ENCODE data around the gene PPP1R26.

The PPP1R26 gene

GRCh38 chr9:135490980-135491464 is 11.4 kb downstream of the PPP1R26 start:
- no peak for TF ChIP-seq CTCF (IDR thresholded peaks at IDR 0.05)
- H3K4me1 ChIP-seq (ENCODE audit: control insufficient read depth in 1 of 2, insufficient read depth in 1 of 2, low read depth in 1 of 2, low read length in 1 of 2), result no peaks in the 10 kb centered on the region
- H3K4me3 ChIP-seq (ENCODE audit: low read depth in 1 of 2, low read length in 1 of 2), result no peak overlapping the region
- H3K36me3 ChIP-seq, result no peaks in the 10 kb centered on the region
- no peaks in the 10 kb centered on the region for H3K27me3 ChIP-seq
- H3K9me3 ChIP-seq, result no peaks in the 10 kb centered on the region
- H3K27ac ChIP-seq, result no peak overlapping the region

GRCh38 chr9:135491764-135492163 is 12.2 kb downstream of the PPP1R26 start:
- no peak for TF ChIP-seq CTCF (IDR thresholded peaks at IDR 0.05)
- H3K4me1 ChIP-seq (ENCODE audit: control insufficient read depth in 1 of 2, insufficient read depth in 1 of 2, low read depth in 1 of 2, low read length in 1 of 2), result no peaks in the 10 kb centered on the region
- H3K9me3 ChIP-seq, result no peaks in the 10 kb centered on the region
- no peak overlapping the region for H3K27ac ChIP-seq
- no peak overlapping the region for H3K4me3 ChIP-seq (ENCODE audit: low read depth in 1 of 2, low read length in 1 of 2)
- H3K27me3 ChIP-seq, result no peaks in the 10 kb centered on the region
- no peaks in the 10 kb centered on the region for H3K36me3 ChIP-seq

GRCh38 chr9:135492886-135493669 is 13.5 kb downstream of the PPP1R26 start:
- H3K9me3 ChIP-seq, result no peaks in the 10 kb centered on the region
- no peak for TF ChIP-seq CTCF (IDR thresholded peaks at IDR 0.05)
- no peaks in the 10 kb centered on the region for H3K36me3 ChIP-seq
- no peaks in the 10 kb centered on the region for H3K4me1 ChIP-seq (ENCODE audit: control insufficient read depth in 1 of 2, insufficient read depth in 1 of 2, low read depth in 1 of 2, low read length in 1 of 2)
- H3K4me3 ChIP-seq (ENCODE audit: low read depth in 1 of 2, low read length in 1 of 2), result no peak overlapping the region
- no peak overlapping the region for H3K27ac ChIP-seq
- no peaks in the 10 kb centered on the region for H3K27me3 ChIP-seq

GRCh38 chr9:135494791-135495559 is 15.4 kb downstream of the PPP1R26 start:
- no peak overlapping the region for H3K4me3 ChIP-seq (ENCODE audit: low read depth in 1 of 2, low read length in 1 of 2)
- peaks cover 8% of the 10 kb centered on the region in 2 experiments for H3K4me1 ChIP-seq (ENCODE audit: control insufficient read depth in 1 of 2, insufficient read depth in 1 of 2, low read depth in 1 of 2, low read length in 1 of 2)
- H3K27me3 ChIP-seq, result peaks cover 15% of the 10 kb centered on the region
- no peaks in the 10 kb centered on the region for H3K9me3 ChIP-seq
- TF ChIP-seq CTCF (IDR thresholded peaks at IDR 0.05), result no peak
- no peak overlapping the region for H3K27ac ChIP-seq
- no peaks in the 10 kb centered on the region for H3K36me3 ChIP-seq

GRCh38 chr9:135498381-135499126 is 19.0 kb downstream of the PPP1R26 start:
- no peaks in the 10 kb centered on the region for H3K9me3 ChIP-seq
- H3K36me3 ChIP-seq, result peaks cover 7% of the 10 kb centered on the region
- peak overlapping the region in 1 of 2 experiments; percentile 75 for H3K4me3 ChIP-seq (ENCODE audit: low read depth in 1 of 2, low read length in 1 of 2)
- no peak overlapping the region for H3K27ac ChIP-seq
- peaks cover 19 to 22% of the 10 kb centered on the region in 2 experiments for H3K4me1 ChIP-seq (ENCODE audit: control insufficient read depth in 1 of 2, insufficient read depth in 1 of 2, low read depth in 1 of 2, low read length in 1 of 2)
- no peak for TF ChIP-seq CTCF (IDR thresholded peaks at IDR 0.05)
- H3K27me3 ChIP-seq, result peaks cover 15% of the 10 kb centered on the region
